Coronary artery (tissue), 2 donors: ENCODE data around the gene GPC4.
"Not testable (repeated sequence)": the region's sequence is repeated elsewhere in the genome, so short reads cannot be mapped to it uniquely, and the experiment has no call there.

Source experiments
- DNase-seq: peaks from one replicate; pipeline ENCODE4 v3.0.0-alpha.2; 2017; ENCODE audit warnings: low spot score
- H3K27ac ChIP-seq, 2 donors: fragments of 200-600 bp; sonication (generic); one replicate each; pipeline ENCODE4 v1.5.1; 2016 to 2019
- H3K4me3 ChIP-seq: fragments of 200-600 bp; sonication (generic); 2 replicates; pipeline ENCODE4 v1.5.1; 2016; ENCODE audit warnings: mild to moderate bottlenecking, moderate library complexity
- TF ChIP-seq, protein P1 (sequence below): fragments of 200-600 bp; sonication (generic); IDR thresholded peaks from one replicate; pipeline ENCODE4 v1.5.1; 2019; ENCODE audit warnings: antibody characterized with exemption

The GPC4 gene

DNA sequence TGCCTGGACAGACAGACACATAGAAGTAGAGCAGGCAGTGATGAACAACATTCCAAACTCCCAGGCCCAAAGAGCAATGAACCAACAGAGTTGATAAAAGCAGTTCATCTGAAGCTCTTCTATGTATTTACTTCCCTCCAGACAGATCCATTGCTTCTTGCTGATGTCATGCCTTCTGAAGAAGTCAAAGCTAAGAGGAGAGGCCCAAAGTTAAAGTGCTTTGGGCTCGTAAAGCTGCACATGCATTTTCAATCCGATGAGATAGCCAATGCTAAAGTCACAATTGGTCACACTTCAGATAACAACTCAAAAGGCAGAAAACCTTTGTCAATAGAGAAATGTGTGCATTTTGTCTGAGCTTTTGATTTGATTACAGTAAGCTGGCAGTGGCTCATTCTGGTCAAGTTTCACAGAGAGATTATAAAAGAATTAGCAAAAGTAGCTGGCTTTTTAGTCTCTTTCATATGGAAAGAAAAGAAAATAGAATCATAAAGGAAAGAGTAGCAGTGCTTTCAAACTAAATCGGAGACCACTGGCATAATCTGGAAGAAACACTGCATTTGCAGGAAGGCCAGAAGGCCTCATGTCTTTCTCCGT, 82.0 kb downstream of the GPC4 start:
- TF ChIP-seq, protein P1, sequence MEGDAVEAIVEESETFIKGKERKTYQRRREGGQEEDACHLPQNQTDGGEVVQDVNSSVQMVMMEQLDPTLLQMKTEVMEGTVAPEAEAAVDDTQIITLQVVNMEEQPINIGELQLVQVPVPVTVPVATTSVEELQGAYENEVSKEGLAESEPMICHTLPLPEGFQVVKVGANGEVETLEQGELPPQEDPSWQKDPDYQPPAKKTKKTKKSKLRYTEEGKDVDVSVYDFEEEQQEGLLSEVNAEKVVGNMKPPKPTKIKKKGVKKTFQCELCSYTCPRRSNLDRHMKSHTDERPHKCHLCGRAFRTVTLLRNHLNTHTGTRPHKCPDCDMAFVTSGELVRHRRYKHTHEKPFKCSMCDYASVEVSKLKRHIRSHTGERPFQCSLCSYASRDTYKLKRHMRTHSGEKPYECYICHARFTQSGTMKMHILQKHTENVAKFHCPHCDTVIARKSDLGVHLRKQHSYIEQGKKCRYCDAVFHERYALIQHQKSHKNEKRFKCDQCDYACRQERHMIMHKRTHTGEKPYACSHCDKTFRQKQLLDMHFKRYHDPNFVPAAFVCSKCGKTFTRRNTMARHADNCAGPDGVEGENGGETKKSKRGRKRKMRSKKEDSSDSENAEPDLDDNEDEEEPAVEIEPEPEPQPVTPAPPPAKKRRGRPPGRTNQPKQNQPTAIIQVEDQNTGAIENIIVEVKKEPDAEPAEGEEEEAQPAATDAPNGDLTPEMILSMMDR, result no peak
- Histone ChIP-seq H3K4me3 (no peak overlapping the region), H3K27ac (no peak overlapping the region)
- no peak for DNase-seq

DNA sequence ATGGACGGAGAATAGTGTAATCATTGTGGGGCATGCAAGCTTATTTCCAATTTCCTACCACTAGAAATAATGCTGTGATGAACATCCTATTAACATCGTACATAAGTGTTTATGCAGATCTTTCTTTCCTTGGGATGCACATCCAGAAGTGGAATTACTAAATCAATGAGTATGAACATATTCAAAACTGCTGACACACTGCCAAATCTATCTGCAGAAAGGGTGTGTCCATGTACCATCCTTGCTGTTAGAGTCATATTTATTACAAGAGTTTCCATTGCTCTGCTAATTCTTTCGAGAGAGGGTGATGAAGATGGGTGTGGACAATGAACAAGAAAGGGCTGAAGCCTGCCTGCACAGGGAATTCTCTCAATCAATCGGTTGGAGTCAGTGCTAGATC, 82.6 kb downstream of the GPC4 start:
- H3K4me3 ChIP-seq, result no peak overlapping the region
- H3K27ac ChIP-seq, result no peak overlapping the region
- TF ChIP-seq, protein P1, result no peak
- no peak for DNase-seq

DNA sequence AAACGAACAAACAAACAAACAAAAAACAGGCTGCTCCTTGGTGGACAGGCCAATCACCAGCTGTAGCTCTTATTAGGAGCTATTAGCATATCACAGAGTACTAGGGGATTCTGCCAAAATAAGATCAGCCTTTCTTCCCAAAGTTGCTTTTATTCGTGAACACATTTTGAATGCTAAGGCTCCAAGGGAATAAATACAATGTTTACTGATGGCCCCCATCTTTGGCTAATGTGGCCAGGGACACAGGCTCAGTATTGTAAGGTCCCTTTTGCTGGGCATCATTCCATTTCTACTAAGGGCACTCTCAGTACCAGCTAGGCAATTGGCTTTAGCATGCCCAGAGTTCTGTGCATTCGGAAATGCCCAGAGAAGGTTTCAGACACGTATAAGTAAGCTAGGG, 84.3 kb downstream of the GPC4 start:
- H3K27ac ChIP-seq, result no peak overlapping the region
- TF ChIP-seq, protein P1, result no peak
- H3K4me3 ChIP-seq, result no peak overlapping the region
- DNase-seq, result no peak

DNA sequence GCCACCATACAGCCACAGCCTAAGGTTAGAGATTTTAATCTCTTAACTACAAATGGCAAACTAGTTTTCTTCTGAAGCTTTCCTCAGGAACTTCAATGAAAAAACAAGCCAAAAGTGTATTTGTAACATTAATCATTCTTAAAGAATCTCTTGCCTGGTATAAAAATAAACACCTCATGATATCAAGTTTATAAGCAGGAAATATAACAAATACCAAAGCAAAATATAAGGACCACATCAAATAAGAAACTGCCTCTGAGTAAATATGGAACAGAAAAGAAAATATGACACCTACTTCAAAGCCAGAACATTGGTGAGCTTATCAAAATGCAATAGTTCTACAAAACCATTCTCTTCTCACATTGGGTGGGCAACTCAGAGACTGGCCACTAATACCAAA, 89.9 kb downstream of the GPC4 start:
- DNase-seq, result no peak
- no peak overlapping the region for H3K4me3 ChIP-seq
- no peak overlapping the region for H3K27ac ChIP-seq
- TF ChIP-seq, protein P1, result no peak

DNA sequence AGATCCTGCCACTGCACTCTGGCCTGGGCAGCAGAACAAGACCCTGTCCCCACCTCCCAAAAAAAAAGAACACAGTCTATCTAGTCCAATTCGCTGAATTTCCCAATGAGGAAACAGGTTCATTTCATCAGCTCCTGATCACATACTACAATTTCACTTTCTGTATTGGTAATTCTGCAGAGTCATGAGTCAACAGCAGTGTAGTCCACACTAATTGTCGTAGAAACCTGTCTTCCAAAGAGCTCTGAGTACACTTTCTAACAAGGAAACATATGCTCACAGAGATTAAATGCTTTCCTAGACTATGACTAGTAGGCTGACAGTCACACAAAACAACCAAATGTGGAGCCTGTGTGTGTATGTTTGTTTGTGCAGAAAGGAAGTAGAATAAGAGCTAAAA, 91.9 kb downstream of the GPC4 start:
- no peak overlapping the region for H3K27ac ChIP-seq
- DNase-seq, result no peak
- H3K4me3 ChIP-seq, result no peak overlapping the region
- TF ChIP-seq, protein P1, result no peak

DNA sequence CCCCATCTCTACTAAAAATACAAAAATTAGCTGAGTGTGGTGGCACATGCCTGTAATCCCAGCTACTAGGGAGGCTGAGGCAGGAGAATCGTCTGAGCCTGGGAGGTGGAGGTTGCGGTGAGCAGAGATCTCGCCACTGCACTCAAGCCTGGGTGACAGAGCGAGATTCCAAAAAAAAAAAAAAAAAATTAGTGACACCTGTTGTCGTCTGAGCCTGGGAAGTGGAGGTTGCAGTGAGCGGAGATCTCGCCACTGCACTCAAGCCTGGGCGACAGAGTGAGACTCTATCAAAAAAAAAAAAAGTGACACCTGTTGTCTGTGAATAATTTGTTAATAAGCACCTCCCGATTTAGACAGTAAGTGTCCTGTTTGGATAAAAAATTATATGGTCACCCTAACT, 93.0 kb downstream of the GPC4 start:
- not testable (repeated sequence) for H3K27ac ChIP-seq, H3K4me3 ChIP-seq, DNase-seq

DNA sequence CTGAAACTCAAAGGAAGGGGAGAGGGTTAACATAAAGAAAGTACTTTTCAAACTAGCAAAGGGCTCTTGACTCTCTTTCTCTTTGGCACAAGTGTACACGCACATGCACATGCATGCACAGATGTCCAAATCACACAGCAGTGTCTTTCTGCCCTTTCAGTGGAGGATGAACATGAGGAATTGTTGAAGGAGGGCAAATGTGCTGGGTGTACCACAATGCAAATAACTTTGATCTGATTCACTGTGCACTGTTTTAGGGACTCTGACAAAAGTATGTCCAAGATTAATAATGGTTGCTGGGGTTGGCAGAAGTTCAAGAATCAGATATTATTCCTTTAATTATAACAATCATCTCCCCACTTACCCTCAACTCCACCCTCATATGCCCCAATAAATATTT, 93.8 kb downstream of the GPC4 start:
- TF ChIP-seq, protein P1, result no peak
- DNase-seq, result no peak
- Histone ChIP-seq H3K27ac (no peak overlapping the region), H3K4me3 (no peak overlapping the region)

DNA sequence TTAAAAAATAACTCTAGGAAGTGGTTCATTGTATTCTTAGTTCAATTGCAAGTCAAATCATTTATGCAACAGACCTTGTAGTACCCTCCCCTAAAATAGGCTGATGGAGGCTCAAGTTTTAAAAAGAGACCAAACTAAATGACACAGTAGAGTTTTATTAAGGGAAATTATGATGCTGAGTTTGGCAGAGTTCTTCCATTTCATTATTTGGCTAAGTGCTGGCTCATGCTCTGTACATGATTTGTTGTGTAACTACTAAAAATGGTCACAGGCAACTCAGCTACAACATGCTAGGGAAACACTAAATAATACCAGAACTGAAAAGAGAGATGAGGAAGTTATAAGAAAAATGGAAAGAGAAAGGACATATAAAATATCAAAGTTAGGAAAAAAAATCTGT, 101.0 kb downstream of the GPC4 start:
- TF ChIP-seq, protein P1, result no peak
- Histone ChIP-seq H3K4me3 (no peak overlapping the region), H3K27ac (peak overlapping the region; percentile 9 to 44)
- DNase-seq, result no peak
